Activated CD4-positive, CD25-positive, alpha-beta regulatory T cell treated with anti-CD3 and anti-CD28 coated beads, Interleukin-2, amount 50 U/mL, for 72 hours (primary cell): ENCODE data around the gene C16orf87.
"Not testable (repeated sequence)": the region's sequence is repeated elsewhere in the genome, so short reads cannot be mapped to it uniquely, and the experiment has no call there.

Experiments
- DNase-seq: peaks from one replicate; pipeline ENCODE4 v3.0.0; 2021

The C16orf87 gene, protein sequence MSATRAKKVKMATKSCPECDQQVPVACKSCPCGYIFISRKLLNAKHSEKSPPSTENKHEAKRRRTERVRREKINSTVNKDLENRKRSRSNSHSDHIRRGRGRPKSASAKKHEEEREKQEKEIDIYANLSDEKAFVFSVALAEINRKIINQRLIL

DNA sequence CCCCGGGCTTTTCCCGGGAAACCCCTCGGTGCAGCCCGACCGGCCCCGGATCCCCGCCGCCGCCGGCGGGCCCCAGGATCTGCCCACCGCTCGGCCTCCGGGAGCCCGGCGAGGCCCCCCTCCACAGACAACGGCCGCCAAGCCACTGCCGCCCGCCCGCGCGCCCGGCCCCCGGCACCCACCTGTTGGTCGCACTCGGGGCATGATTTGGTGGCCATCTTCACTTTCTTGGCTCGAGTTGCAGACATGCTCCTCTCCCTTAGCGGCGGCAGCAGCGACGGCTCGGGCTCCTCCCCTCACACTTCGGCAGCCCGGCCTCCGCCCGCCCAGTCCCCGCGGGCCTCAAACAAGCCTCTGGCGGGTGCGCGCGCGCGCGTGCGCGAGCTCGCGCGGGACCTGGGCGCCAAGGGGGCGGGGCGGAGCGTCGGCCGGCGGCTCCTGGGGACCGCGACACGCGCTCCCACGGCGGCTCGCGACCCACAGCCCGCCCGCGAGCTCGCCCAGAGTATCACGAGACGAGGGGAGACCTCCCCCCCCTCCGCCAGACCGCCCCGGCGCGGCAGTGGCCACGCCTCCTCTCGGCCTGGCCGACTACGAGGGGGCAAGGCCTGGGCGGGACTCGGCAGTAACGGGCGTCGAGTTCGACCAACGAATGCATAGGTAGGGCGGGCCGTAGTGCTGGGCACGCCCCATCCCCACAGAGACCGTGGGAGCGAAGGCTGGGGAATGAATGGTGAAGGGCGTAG is at the start of gene C16orf87:
C16orf87 (minus strand) TSS at position 279 of the 746 bp plus-strand sequence; CDS start at position 248, 31 bp downstream.
- peak; percentile 91 for DNase-seq

DNA sequence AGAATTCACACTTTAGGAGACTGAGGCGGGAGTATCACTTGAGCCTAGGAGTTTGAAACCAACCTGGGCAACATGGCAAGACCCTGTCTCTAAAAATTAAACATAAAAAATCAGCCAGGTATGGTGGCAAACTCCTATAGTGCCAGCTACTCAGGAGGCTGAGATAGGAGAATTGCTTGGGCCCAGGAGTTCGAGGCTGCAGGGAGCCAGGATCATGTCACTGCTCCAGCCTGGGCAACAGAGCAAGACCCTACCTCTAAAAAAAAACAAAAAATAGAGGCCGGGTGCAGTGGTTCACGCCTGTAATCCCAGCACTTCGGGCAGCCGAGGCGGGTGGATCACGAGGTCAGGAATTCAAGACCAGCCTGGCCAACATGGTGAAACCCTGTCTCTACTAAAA is 44.3 kb upstream of the C16orf87 start:
- DNase-seq, result no peak

DNA sequence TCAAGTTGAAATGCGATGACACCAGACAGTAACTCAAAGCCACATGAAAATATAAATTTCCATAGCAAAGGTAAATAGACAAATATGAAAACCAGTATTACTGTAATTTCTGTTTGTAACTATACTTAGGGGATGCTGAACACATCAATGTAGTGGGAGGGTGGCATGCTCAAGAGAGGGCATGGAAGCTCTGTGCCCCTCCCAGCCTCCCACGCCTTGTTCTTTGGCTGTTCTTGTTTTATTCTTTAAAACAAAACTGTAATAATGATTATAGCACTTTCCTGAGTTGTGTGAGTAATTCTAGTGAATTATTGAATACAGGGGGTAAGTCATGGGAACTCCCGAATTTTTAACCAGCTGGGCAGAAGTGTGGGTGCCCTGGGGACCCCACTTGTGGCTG is 42.2 kb upstream of the C16orf87 start:
- DNase-seq, result no peak

- no peak for DNase-seq
These were observed 40.6 kb upstream of the C16orf87 start for GRCh38 chr16:46871597-46871996.

GRCh38 chr16:46868891-46869290 is 37.9 kb upstream of the C16orf87 start:
- not testable (repeated sequence) for DNase-seq

DNA sequence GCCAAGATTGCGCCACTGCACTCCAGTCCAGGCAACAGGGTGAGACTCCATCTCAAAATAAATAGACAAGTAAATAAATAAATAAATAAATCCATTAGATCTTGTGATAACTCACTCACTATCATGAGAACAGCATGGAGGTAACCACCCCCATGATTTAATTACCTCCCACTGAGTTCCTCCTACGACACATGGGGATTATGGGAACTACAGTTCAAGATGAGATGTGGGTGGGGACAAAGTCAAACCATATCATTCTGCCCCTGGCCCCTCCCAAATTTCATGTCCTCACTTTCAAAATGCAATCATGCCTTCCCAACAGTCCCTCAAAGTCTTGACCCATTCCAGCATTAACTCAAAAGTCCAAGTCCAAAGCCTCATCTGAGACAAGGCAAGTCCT is 36.5 kb upstream of the C16orf87 start:
- not testable (repeated sequence) for DNase-seq

- DNase-seq, result no peak
These were observed 35.3 kb upstream of the C16orf87 start for GRCh38 chr16:46866286-46866685.

DNA sequence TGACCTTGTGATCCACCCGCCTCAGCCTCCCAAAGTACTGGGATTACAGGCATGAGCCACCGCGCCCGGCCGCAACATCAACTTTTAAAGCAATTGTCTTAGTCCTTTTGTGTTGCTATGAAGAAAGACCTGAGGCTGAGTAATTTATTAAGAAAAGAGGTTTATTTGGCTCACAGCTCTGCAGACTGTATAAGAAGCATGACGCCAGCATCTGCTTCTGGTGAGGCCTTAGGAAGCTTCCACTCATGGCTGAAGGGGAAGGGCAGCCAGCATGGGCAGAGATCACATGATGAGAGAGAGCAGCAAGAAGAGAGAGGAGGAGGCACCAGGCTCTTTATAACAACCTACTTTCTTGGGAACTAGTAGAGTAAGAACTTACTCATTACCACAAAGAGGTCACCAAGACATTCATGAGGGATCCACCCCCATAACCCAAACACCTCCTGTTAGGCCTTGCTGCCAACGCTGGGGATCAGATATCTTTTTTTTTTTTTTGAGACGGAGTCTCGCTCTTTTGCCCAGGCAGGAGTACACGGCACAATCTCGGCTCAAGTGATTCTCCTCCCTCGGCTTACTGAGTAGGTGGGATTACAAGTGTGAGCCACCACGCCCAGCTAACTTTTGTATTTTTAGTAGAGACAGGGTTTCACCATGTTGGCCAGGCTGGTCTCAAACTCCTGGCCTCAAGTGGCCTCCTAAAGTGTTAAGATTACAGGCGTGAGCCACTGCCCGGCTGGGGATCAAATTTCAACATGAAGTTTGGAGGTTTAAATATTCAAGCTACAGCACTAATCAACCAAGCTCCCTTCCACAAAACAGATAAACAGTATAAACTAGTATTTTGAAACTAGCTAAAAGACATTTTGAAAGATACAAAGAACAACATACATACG is 31.8 kb upstream of the C16orf87 start:
- no peak for DNase-seq

DNA sequence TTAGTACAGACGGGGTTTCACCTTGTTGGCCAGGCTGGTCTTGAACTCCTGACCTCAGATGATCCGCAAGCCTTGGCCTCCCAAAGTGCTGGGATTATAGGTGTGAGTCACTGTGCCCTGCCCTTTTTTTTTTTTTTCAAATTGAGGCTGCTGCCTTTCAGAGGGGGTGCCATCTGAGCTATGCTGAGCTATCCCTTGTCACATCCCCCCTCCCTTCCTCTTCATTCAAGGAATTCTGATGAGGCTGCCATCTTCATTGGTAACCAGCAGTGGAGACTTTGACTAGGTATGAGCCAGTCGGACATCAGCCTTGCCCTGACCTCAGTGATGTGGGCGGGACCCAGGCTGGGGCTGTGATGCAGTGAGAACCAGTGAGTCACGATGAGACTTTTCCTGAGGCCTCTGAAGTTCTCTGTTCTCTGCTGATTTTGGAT is 28.8 kb upstream of the C16orf87 start:
- DNase-seq, result peak; percentile 34

DNA sequence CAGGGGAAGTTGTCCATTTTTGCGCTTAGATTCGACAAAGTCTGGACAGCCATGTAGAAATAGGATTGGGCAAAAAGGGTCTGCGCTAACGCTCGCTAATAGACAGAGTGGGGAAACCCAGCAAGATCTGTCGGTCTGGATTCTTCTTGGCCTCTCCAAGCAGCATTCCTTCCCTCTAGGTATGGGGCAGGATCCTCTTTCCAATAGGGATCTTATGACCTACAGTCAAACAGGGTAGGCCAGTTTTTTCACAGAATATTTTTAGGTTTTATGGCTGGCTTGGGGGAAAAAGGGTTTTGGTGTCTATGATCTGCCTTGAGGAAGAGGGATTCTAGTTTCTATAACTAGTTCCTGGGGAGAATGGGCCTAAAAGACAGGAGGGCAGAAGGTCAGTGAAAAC is 27.2 kb upstream of the C16orf87 start:
- no peak for DNase-seq

- DNase-seq, result no peak
These were observed 26.5 kb upstream of the C16orf87 start for GRCh38 chr16:46857368-46857945.

DNA sequence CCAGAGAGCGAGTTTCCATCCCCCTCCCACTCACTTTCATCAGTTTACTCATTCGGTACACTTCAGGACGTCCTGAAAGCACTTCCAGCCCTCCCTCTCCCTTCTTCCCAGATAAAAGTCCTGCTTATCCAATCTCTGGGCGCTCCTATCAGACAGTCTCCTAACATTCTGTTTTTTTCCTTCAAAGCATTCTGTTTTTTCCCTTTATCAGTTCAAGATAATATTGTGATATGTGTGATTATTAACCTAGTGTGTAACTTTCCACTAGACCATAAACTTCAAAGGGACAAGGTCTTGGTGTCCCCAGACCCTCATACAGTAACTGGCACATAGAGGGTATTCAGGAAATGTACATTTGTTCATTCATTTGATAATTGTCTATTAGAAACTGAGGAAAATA is 24.4 kb upstream of the C16orf87 start:
- DNase-seq, result no peak

GRCh38 chr16:46854846-46855245 is 23.9 kb upstream of the C16orf87 start:
- DNase-seq, result no peak

- peak; percentile 52 for DNase-seq
These were observed 22.9 kb upstream of the C16orf87 start for GRCh38 chr16:46853713-46854443.

DNA sequence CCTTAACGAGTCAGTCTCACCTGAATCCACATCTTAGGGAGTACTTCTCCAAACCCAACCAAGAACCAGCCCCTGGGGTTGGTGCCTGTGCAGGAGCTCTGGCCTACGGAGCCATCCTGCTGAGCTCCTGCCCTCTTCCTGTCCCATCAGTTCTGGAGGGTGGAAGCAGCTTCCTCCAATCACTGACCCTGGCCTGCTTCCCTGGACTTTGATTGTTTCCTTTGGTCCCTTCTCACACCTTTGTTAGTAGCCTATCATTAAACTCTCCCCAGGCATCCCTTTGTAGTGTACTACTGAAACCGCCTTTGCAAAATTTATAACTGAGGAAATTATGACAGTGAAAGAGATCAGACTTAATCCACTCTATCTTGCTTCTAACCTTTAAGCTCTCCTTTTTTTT is 21.1 kb upstream of the C16orf87 start:
- DNase-seq, result no peak

DNA sequence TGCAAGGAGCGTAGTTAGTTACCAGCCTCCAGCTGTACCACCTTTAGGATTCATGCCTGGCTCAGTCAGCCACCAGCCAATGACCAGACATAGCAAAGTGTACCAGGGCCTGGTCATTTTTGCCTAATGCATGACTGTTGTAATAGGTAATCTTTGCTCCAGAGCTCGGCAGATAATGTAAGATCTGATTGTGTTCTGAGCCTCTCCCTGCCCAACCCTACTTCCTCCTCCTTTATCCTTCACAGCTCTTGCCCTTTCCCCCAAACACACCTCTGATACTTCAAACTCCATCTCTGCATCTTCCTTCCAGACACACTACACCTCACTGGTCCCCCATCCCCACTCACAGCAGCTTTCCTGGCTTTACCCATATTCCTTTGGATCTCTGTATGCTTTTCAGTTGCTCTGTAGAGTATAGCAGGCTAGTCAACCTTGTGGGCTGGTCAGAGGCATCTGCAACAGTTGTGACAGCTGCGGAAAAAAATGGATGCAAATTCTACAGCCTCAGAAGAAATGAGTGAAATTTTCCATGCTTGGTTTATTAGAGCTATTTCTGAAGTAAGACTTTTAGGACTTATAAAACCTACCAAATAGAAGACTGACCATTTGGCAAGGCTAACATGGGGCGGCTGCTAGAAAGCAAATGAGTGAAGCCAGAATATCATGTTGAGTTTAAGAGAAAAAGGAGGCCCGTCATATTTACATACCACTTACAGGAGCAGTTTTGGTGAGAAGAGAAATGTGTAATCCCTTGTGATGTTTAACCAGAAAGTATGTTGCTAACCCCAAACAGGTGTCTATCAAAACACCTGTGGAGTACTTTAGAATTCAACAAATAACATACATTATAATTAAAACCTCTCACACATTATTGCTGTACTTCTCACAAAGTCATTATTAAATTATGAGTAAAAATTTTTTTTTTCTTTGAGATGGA is 19.9 kb upstream of the C16orf87 start:
- no peak for DNase-seq

GRCh38 chr16:46848768-46849764 is 18.1 kb upstream of the C16orf87 start:
- no peak for DNase-seq

DNA sequence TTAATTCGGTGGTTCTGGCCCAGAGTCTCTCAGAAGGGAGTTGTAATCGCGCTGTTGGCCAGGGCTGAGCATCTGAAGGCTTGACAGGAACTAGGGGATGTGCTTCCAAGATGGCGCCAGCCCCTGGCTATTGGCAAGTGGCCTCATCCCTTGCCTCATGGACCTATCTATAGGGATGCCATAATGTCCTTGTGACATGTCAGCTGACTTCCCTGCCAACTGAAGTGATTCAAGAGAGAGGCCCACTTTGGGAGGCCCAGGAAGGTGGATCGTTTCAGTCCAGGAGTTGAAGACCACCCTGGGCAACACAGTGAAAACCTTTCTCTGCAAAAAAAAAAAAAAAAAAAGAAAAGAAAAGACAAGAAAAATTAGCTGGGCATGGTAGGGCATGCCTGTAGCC is 15.0 kb upstream of the C16orf87 start:
- no peak for DNase-seq

DNA sequence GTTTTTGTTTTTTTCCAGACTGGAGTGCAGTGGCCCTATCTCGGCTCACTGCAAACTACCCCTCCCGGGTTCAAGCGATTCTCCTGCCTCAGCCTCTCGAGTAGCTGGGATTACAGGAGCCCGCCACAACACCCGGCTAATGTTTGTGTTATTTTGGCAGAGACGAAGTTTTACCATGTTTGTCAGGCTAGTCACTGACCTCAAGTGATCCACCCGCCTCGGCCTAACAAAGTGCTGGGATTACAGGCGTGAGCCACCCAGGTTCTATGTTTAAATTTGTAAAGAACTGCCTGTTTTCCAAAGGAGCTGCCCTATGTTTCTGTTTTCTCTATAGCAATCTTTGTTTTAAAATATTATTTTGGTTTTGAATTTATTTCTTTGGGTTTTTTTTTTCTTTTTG is 13.8 kb upstream of the C16orf87 start:
- no peak for DNase-seq
